ENCODE results near the gene SRGAP1.
"Not testable (repeated sequence)": the region's sequence is repeated elsewhere in the genome, so short reads cannot be mapped to it uniquely, and the experiment has no call there.

The SRGAP1 gene

GRCh38 chr12:64109706-64110105 is 265.2 kb downstream of the SRGAP1 start:
- no peak for TF ChIP-seq CTCF (IDR thresholded peaks at IDR 0.05; ENCODE audit: low read depth, low read length, missing control alignments)
- H3K4me3 ChIP-seq (ENCODE audit: low read depth, low read length), result no peak overlapping the region
- DNase-seq (ENCODE audit: low read depth), result no peak

GRCh38 chr12:64110864-64111263 is 266.4 kb downstream of the SRGAP1 start:
- DNase-seq (ENCODE audit: low read depth), result no peak
- TF ChIP-seq CTCF (IDR thresholded peaks at IDR 0.05; ENCODE audit: low read depth, low read length, missing control alignments), result no peak

DNA sequence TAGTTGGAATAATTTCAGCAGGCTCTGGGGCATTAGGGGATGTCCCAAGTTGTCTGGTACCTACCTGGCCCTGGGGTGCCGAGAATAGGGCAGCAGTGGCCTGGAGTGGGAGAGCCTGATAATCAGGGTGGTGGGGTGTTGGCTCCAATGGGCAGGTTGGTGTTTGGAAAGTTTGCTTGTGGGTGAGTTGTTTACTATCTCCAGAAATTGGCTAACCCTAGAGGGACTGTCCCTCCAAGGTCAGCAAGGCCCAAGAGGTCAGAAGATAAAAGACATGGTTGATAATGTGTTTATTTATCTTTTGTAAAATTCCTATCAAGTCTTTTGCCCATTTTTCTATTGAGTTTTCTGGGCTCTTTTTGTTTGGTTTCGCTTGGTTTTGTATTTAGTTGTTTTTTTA is 272.5 kb downstream of the SRGAP1 start:
- no peak overlapping the region for H3K4me3 ChIP-seq (ENCODE audit: low read depth, low read length)

More at GRCh38 chr12:64110864-64111263, 266.4 kb downstream of the SRGAP1 start:
- no peak overlapping the region for H3K4me3 ChIP-seq (ENCODE audit: low read depth, low read length)

DNA sequence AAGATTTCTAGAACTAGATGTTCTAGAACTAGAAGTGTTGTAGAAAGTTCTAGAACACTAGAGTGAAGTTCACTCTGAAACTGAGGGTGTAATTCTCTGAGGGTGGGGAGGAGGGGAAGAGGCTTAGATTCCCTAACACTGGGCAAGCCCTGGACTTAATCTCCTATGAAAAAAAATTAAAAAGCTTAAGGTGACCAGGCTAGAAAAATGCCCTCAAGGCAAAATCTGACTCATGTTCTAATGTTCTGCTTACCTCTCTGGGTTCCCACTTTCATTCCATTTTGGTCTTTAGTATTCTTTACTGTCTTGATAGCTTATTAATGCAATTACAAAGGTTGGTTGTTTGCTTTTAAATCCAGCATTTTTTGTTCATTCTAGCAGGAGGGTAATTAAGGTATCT is 276.1 kb downstream of the SRGAP1 start:
- DNase-seq (ENCODE audit: low read depth), result no peak
- no peak for TF ChIP-seq CTCF (IDR thresholded peaks at IDR 0.05; ENCODE audit: low read depth, low read length, missing control alignments)
- H3K4me3 ChIP-seq (ENCODE audit: low read depth, low read length), result no peak overlapping the region

More for the DNA sequence above, 272.5 kb downstream of the SRGAP1 start:
- no peak for TF ChIP-seq CTCF (IDR thresholded peaks at IDR 0.05; ENCODE audit: low read depth, low read length, missing control alignments)
- no peak for DNase-seq (ENCODE audit: low read depth)

DNA sequence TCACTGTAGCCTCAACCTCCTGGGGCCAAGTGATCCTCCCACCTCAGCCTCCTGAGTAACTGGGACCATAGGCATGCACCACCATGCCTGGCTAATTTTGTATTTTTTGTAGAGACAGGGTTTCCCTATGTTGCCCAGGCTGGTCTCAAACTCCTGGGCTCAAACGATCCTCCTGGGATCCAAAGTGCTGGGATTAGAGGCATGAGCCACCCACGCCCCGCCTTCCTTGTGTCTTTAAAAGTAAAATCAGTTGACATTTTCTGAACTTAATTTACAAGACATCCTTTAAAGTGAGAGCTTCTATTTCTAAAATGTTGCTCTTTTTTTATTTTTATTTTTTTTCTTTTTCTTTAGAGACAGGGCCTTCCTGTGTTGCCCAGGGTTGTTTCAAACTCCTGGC is 276.6 kb downstream of the SRGAP1 start:
- not testable (repeated sequence) for DNase-seq (ENCODE audit: low read depth); H3K4me3 ChIP-seq (ENCODE audit: low read depth, low read length)

DNA sequence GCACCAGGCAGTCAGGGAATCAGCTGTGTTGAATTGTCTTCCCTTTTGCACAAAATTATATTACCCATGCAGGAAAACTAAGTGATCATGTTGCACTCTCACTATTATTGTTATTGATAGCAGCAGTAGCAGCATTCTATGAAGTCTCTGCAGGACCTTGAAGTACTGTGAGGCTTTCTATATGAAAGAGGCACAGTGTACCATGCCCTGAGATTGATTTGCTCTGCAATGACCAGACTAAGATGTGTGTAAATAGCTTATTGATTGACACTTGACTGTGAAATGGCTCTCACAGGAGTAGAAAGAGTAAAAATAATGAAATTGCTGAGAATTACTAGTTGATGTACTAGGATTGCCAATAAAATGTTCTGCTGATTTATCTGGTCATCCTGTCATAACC is 277.7 kb downstream of the SRGAP1 start:
- no peak for TF ChIP-seq CTCF (IDR thresholded peaks at IDR 0.05; ENCODE audit: low read depth, low read length, missing control alignments)
- H3K4me3 ChIP-seq (ENCODE audit: low read depth, low read length), result no peak overlapping the region
- DNase-seq (ENCODE audit: low read depth), result no peak

- no peak overlapping the region for H3K4me3 ChIP-seq (ENCODE audit: low read depth, low read length)
- no peak for DNase-seq (ENCODE audit: low read depth)
- TF ChIP-seq CTCF (IDR thresholded peaks at IDR 0.05; ENCODE audit: low read depth, low read length, missing control alignments), result no peak
Measured at GRCh38 chr12:64122995-64123394, 278.5 kb downstream of the SRGAP1 start.

DNA sequence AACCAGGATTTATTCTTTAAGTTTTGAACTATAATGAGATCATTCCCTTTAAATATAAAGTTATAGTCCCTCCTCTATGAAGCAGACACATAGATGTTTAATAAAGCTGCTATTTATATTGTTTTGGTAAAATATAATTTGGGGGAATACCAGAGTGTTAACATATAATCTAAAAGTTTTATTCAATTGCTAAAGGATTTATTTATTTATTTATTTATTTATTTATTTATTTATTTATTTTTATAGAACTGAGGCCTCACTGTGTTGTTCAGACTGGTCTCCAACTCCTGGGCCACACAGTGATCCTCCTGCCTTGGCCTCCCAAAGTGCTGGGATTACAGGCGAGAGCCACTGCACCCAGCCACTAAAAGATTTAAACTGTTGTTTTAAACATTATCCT is 278.9 kb downstream of the SRGAP1 start:
- H3K4me3 ChIP-seq (ENCODE audit: low read depth, low read length), result no peak overlapping the region
- no peak for TF ChIP-seq CTCF (IDR thresholded peaks at IDR 0.05; ENCODE audit: low read depth, low read length, missing control alignments)
- no peak for DNase-seq (ENCODE audit: low read depth)
